ENCODE results near the gene UBA1. TPM values are rescaled to one million over a fixed set of nuclear protein-coding genes. Genes with fewer than 3 reads are reported as not detected.

Gene UBA1
- total and polyA plus RNA-seq, 2 of the 8 experiments (the other 6 are each of a cell fraction or from before 2014, with no cell fraction given), result 313 to 458 TPM

DNA sequence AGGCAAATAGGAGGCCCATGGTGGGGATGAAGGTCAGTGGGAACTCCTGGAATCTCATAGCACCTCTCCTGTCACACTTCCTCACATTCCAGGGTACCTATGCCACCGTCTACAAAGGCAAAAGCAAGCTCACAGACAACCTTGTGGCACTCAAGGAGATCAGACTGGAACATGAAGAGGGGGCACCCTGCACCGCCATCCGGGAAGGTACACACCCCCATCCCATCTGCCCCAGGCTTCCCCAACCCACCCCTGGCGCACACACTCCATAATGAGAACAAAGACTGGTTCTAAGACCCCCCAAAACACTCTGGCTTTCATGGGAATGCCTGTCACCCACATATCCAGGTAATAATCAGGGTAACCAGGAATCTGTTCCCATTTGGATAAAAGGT lies 31.3 kb downstream of the UBA1 start (continued):
- TF ChIP-seq, protein P1, sequence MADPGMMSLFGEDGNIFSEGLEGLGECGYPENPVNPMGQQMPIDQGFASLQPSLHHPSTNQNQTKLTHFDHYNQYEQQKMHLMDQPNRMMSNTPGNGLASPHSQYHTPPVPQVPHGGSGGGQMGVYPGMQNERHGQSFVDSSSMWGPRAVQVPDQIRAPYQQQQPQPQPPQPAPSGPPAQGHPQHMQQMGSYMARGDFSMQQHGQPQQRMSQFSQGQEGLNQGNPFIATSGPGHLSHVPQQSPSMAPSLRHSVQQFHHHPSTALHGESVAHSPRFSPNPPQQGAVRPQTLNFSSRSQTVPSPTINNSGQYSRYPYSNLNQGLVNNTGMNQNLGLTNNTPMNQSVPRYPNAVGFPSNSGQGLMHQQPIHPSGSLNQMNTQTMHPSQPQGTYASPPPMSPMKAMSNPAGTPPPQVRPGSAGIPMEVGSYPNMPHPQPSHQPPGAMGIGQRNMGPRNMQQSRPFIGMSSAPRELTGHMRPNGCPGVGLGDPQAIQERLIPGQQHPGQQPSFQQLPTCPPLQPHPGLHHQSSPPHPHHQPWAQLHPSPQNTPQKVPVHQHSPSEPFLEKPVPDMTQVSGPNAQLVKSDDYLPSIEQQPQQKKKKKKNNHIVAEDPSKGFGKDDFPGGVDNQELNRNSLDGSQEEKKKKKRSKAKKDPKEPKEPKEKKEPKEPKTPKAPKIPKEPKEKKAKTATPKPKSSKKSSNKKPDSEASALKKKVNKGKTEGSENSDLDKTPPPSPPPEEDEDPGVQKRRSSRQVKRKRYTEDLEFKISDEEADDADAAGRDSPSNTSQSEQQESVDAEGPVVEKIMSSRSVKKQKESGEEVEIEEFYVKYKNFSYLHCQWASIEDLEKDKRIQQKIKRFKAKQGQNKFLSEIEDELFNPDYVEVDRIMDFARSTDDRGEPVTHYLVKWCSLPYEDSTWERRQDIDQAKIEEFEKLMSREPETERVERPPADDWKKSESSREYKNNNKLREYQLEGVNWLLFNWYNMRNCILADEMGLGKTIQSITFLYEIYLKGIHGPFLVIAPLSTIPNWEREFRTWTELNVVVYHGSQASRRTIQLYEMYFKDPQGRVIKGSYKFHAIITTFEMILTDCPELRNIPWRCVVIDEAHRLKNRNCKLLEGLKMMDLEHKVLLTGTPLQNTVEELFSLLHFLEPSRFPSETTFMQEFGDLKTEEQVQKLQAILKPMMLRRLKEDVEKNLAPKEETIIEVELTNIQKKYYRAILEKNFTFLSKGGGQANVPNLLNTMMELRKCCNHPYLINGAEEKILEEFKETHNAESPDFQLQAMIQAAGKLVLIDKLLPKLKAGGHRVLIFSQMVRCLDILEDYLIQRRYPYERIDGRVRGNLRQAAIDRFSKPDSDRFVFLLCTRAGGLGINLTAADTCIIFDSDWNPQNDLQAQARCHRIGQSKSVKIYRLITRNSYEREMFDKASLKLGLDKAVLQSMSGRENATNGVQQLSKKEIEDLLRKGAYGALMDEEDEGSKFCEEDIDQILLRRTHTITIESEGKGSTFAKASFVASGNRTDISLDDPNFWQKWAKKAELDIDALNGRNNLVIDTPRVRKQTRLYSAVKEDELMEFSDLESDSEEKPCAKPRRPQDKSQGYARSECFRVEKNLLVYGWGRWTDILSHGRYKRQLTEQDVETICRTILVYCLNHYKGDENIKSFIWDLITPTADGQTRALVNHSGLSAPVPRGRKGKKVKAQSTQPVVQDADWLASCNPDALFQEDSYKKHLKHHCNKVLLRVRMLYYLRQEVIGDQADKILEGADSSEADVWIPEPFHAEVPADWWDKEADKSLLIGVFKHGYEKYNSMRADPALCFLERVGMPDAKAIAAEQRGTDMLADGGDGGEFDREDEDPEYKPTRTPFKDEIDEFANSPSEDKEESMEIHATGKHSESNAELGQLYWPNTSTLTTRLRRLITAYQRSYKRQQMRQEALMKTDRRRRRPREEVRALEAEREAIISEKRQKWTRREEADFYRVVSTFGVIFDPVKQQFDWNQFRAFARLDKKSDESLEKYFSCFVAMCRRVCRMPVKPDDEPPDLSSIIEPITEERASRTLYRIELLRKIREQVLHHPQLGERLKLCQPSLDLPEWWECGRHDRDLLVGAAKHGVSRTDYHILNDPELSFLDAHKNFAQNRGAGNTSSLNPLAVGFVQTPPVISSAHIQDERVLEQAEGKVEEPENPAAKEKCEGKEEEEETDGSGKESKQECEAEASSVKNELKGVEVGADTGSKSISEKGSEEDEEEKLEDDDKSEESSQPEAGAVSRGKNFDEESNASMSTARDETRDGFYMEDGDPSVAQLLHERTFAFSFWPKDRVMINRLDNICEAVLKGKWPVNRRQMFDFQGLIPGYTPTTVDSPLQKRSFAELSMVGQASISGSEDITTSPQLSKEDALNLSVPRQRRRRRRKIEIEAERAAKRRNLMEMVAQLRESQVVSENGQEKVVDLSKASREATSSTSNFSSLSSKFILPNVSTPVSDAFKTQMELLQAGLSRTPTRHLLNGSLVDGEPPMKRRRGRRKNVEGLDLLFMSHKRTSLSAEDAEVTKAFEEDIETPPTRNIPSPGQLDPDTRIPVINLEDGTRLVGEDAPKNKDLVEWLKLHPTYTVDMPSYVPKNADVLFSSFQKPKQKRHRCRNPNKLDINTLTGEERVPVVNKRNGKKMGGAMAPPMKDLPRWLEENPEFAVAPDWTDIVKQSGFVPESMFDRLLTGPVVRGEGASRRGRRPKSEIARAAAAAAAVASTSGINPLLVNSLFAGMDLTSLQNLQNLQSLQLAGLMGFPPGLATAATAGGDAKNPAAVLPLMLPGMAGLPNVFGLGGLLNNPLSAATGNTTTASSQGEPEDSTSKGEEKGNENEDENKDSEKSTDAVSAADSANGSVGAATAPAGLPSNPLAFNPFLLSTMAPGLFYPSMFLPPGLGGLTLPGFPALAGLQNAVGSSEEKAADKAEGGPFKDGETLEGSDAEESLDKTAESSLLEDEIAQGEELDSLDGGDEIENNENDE (IDR thresholded peaks at IDR 0.05; ENCODE audit: insufficient replicate concordance, low read length), result no peak
- no peak for TF ChIP-seq GTF2F1 (IDR thresholded peaks at IDR 0.05; ENCODE audit: borderline replicate concordance, low read depth, low read length)
- no peak for TF ChIP-seq JUND (IDR thresholded peaks at IDR 0.05; ENCODE audit: low read length)
- TF ChIP-seq KDM5A (IDR thresholded peaks at IDR 0.05; ENCODE audit: low read length), result no peak
- TF ChIP-seq KDM1A (IDR thresholded peaks at IDR 0.05; ENCODE audit: borderline replicate concordance, low read length), result no peak

Data from H1 (cell line).